ENCODE measurements around the gene YARS2. TPM values are rescaled to one million over a fixed set of nuclear protein-coding genes. Genes with fewer than 3 reads are reported as not detected.
"Not testable (repeated sequence)": the region's sequence is repeated elsewhere in the genome, so short reads cannot be mapped to it uniquely, and the experiment has no call there.

The YARS2 gene
- total RNA-seq, 1 donor from 2014 or later, result 11.8 TPM

DNA sequence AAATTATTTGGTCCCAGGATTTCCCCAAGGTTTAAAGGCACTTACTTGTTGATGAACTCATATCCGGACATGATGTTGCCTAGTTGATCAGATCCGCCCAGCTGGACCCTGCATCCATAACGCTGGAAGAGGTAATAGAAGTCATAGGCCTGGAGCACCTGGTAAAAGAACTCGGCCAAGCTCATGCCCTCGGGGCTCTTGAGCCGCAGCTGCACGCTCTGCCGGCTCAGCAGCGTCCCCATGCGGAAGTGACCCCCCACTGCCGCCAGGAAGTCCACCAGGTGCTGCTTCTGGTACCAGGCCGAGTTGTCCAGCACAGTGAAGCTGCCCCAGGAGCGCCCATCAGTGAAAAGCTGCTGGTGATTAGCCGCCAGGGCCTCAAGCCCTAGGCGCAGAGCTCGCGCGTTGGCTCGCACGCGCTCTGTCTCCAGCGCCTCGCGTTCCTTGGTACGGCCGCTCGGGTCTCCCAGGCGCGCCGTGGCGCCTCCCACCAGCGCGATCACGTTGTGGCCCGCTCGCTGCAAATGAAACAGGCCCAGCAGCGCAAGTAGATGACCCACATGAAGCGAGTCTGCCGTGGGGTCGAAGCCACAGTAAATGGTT lies 545 bp downstream of the YARS2 start:
- intact Hi-C loops (cut with micrococcal nuclease), result loop anchor here (5.0 to 10.0 kb wide), 2 partner anchors 160 to 1267 kb away; partner anchors contain the start of gene ALG10
- peak; percentile 71 for DNase-seq

DNA sequence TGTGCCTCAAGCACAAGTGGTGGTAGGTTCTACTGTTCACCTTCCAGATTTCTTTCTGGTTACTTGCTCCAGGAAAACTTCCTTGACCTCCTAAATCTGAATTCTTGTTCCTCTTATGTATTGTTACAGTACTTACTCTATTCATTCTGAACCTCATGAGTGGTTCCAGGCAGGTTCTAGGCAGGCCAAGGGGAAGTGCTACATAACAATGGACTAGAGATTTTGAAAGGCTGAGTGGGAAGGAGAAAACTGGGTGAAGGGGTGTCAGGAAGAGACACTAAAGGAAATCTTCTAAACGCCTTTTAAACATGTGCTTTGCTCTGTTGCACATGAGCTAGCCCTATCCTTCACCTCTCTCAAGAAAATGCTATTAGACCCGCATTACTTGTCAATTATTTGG lies 1.6 kb downstream of the YARS2 start:
- DNase-seq (no peak), ATAC-seq (no peak)
- intact Hi-C loops (cut with micrococcal nuclease), result loop anchor here (10.0 kb wide), 1 partner anchor 161 kb away; no protein-coding TSS in a partner anchor

More for the DNA sequence above, 545 bp downstream of the YARS2 start:
- ATAC-seq, result peak; percentile 65

DNA sequence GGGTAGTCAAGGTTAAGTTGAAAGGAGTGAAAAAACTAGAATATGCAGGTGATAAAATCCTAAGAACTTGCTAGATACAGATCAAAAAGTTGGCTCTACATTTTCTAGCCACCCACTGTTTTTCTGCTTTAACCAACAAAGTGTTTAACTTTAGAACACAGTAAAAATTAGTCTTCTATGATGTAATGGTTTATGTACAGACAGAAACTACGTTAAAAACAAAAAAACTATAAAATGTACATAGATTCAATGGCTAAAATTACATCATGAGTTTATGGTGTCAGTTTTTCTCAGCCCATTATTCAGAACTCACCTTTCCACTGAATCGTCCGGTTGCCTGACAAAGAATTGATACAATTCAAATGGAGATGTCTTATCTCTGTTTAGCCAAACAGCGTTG lies 2.1 kb downstream of the YARS2 start:
- DNase-seq (no peak), ATAC-seq (no peak)
- intact Hi-C loops (cut with micrococcal nuclease), result loop anchor here (10.0 kb wide), 1 partner anchor 161 kb away; no protein-coding TSS in a partner anchor

DNA sequence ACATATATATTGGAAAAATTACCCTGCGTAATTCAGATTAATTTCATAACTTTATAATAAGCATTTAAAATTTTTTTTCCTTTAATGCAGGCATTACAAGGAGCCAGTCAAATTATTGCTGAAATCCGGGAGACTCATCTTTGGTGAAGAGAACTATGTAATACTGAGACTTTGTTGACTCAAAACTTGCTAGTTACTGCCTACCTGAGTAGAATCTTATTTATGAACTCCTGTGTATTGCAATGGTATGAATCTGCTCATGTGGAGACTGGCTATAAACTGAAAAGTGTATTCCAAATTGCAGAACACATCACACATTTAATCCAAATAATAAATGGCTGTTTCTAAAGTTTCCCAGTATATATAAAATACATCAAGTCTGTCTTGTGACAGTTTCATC lies 12.4 kb downstream of the YARS2 start:
- ATAC-seq (no peak), DNase-seq (no peak)
- intact Hi-C loops (cut with micrococcal nuclease), result no loop called here

DNA sequence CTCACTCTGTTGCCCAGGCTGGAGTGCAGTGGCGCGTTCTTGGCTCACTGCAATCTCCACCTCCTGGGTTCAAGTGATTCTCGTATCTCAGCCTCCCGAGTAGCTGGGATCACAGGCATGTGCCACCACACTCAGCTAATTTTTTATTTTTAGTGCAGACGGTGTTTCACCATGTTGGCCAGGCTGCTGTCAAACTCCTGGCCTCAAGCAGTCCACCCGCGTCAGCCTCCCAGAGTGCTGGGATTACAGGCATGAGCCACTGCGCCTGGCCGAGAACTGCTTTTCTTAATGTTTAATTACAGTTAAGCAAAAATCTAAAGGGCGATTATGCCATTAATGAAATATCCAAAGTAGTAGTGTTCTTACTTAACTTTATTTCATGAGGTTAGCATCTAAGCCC lies 13.6 kb downstream of the YARS2 start:
- ATAC-seq (peak; percentile 38), DNase-seq (no peak)
- intact Hi-C loops (cut with micrococcal nuclease), result no loop called here

DNA sequence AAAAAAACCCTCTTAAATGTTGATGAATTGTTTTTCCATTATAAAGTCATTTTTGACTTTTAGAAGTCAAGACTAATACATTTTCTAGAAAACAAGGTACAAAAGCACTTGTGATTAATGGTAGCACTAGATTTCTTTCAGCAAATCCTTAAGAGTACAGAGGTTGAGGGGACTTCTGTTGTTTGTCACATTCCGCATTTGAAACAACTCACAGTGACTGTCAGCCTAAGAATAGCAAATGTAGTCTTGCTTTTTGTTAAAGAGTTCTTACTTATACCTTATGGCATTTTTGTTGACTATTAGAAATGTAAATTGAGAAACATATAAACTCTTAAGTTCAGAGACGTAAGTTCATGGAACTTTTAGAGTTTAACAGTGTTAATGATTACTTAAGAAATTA lies 16.4 kb downstream of the YARS2 start:
- intact Hi-C loops (cut with micrococcal nuclease), result no loop called here
- peak; percentile 55 for ATAC-seq
- DNase-seq, result no peak

DNA sequence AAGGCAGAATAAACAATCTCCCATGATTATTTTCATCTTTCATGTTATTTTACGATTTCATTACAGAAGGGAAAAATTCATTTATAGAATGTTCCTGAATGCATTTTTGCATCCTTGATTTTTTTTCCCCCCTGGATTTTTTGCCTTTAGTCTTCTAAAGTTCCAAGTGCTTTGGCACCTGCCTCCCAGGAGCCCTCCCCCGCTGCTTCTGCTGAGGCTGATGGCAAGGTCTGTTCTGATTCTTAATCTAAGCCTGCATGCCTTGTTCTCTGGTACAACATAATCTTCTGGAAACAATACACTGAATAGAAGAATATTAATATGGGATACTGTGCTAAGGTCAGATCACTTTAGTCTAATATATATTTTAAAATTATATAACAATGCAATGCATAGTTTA lies 18.0 kb downstream of the YARS2 start:
- intact Hi-C loops (cut with micrococcal nuclease), result no loop called here
- DNase-seq (no peak), ATAC-seq (peak; percentile 28)

DNA sequence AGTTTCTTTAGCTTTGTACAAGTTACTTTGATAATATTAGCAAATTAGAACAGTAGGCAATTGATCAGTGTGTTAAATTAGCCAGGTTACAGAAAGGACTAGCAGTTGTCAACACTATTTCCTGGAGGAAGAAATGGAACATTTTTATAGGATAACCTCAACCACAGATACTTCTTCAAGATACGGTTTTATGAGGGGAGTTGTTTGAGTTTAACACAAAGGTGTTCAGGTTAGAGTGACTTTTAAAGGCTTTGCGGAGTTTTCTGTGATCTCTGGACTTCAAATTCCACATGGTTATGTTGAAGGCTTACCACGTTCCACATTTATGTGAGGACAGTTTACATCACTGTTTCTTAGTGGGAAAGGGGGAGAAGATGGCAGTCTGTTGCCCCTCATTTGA lies 19.3 kb downstream of the YARS2 start:
- intact Hi-C loops (cut with micrococcal nuclease), result no loop called here
- no peak for ATAC-seq
- DNase-seq, result no peak

DNA sequence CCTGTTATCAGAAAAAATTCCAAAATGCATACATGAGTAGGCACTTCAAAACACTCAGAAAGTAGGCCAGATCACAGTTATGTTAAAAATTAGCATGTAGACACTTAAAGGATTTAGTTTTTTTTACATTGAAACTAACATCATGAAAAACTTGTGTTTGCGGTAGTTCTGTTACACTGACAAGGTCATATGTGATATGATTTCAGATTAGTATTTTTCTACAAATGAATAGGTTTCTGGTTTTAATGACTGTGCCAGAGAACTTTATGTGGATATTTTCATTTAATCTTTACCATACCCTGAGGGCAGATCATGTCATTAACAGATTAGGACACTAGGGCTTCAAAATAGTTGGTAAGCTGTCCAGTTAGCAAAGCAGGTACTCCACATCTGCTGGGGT lies 20.7 kb downstream of the YARS2 start:
- ATAC-seq (no peak), DNase-seq (no peak)
- intact Hi-C loops (cut with micrococcal nuclease), result no loop called here

DNA sequence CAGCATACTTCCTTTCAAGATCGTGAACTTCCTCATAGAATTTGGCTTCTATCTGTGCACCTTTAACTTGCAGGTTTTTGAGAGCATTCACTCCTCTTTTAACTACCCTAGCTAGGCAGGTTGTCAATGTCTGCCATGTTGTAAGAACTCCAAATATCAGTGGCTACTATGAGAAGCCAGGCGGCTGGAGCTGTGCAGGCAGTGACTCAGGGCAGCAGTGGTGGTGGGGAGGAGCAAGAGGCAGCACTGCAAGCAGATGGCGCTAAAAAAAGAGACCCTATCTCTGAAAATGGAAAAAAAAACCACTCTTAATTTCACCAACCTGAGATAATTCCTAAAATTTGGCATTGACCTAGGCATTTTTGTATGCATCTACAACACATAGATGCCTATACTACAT lies 28.5 kb downstream of the YARS2 start:
- DNase-seq, result no peak
- intact Hi-C loops (cut with micrococcal nuclease), result no loop called here
- no peak for ATAC-seq

DNA sequence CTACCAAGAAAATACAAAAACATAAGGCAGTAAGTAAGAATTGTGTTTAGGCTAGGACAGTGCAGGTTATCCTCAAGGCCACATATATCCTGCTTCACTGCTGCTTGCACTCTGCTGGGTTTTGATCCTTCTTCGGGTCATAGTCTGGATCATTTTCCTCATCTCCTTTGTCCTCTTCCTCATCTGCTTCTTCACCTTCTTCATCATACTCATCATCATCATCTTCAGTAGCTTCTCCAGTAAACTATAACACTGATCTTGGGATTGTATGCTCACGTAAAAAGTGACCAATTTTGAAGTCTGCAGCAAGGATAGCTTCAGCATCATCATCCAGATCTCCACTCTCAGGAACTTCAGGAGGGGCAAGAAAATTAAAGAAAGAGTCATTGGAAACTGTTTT lies 29.4 kb downstream of the YARS2 start:
- no peak for ATAC-seq
- intact Hi-C loops (cut with micrococcal nuclease), result no loop called here
- DNase-seq, result no peak

DNA sequence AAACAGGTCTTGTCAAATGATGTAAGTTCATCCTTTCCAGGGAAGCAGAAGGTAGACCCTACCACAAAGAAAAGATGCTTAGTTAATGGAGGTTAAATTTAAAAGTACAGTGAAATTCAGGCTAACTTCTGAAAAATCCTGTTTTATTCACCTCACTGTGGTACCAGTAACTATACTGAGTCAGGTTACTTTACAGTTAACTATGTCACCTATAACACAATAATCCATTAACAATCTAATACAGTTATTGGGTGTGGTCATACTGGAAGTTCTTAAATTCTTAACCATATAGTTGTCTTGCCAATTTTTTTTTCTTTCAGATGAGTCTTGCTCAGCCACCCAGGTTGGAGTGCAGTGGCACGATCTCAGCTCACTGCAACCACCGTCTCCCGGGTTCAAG lies 30.4 kb downstream of the YARS2 start:
- DNase-seq; intact Hi-C loops (cut with micrococcal nuclease); ATAC-seq: not testable (repeated sequence)

DNA sequence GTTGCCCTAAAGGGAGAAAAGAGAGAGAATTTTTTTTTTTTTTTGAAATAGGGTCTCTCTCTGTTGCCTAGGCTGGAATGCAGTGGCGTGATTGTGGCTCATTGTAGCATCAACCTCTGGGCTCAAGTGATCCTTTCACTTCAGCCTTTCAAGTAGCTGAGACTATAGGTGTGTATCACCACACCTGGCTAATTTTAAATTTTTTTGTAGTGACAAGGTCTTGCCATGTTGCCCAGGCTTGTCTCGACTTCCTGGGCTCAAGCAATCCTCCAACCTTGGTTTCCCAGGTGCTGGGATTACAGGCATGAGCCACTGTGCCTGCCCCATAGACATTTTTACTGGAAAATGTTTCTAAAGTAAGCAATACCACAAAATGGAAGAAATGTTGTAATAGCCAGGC lies 36.8 kb downstream of the YARS2 start:
- no peak for DNase-seq
- intact Hi-C loops (cut with micrococcal nuclease), result no loop called here
- ATAC-seq, result no peak

DNA sequence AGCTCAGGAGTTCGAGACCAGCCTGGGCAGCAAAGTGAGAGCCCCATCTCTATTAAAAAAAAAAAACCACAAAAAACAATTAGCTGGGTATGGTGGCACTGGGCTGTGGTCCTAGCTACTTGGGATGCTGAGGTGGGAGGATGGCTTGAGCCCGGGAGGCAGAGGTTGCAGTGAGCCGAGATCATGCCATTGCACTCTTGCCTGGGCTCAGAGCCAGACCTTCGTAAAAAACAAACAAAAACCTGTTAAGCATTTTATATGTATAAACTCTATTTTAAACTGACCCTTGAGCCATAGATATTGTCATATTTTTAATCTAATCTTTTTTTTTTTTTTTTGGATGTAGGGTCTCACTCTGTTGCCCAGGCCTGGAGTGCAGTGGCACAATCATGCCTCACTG lies 40.9 kb downstream of the YARS2 start:
- no peak for DNase-seq
- intact Hi-C loops (cut with micrococcal nuclease), result no loop called here
- ATAC-seq, result no peak

DNA sequence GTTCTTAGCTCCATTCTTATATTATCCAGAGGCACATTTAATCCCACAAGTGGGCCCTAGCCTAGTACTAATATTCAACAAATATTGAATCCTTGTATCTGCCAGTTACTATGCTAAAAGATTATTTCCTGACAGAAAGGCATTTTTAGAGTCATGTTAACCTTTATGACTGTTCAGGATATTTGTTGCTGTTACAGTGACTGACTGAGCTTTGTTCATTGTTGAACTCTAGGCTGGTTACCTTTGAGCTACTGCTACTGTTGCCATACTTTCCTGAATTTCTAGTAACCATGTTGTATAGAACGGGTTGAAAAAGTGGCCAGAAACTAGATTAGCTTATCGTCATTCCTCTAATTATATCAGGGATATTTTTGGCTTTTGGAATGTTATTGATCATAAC lies 46.8 kb downstream of the YARS2 start:
- ATAC-seq (no peak), DNase-seq (no peak)
- intact Hi-C loops (cut with micrococcal nuclease), result no loop called here

DNA sequence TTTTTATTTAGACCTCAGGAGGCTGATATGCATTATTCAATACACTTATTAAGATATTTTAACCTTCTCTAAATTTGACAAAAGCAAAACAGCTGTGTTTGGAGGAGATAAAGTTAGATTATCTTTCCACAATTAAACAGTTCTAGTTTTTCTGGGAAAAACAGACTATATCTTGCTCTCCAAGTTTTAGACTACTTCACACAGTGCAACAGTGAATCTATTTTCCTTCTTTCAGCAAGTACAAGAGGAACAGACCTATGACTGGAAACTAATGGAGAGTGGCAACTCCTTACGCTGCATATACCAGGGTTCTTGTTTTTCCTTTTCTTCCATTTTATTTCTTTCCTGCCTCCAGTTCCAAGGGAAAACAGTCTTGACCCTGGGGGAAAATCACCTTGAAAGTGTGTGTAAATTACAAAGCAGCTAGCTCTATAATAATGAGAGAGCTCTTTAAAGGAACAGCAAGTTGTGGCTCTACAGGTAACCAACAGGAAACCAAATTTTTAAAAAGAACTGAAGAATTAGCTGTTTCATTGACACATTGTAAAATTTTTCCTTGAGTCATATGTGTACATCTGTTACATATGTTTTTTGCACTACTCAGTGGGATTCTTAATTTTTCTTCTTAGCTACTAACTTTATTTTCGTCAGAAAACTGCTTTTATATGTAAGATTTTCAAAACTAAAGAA lies 49.2 kb downstream of the YARS2 start:
- ATAC-seq (no peak), DNase-seq (no peak)
- intact Hi-C loops (cut with micrococcal nuclease), result no loop called here

DNA sequence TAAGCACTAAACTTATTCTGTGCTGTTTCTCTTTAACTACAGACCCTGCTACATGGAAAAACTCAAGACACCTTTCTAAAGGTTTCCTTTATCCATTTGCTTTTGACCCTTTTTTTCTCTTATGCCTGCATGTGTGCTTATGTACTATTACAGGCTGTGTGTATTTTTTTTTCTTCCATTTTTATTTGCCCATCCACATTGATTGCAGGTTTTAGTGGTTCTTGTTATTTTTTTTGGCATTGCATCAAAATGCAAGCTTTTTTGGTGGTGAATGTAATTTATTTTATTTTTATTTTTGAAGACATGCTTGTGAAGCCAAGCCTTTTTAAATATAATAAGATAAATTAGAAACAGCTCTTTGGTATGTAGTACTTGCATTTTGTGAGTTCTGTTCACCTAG lies 49.9 kb downstream of the YARS2 start:
- intact Hi-C loops (cut with micrococcal nuclease), result no loop called here
- ATAC-seq (no peak), DNase-seq (no peak)

DNA sequence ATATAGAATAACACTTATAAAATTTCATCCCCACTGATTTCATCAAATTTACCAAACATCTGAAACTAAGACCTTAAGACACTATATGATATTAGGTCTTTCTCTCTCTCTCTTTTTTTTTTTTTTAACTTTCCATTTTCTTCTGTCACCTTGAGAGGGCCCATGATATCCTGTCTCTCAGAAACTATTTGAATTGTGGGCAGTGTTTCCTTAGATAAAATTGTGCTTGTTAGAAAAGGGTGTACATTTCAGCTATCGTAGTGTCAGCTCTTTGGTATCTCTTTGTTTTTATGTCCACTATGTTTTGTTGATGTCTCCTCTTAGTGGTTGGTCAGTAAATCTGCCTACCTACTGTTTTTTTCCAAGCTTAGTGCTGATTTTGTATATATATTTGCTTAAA lies 52.8 kb downstream of the YARS2 start:
- DNase-seq (no peak), ATAC-seq (no peak)
- intact Hi-C loops (cut with micrococcal nuclease), result no loop called here

DNA sequence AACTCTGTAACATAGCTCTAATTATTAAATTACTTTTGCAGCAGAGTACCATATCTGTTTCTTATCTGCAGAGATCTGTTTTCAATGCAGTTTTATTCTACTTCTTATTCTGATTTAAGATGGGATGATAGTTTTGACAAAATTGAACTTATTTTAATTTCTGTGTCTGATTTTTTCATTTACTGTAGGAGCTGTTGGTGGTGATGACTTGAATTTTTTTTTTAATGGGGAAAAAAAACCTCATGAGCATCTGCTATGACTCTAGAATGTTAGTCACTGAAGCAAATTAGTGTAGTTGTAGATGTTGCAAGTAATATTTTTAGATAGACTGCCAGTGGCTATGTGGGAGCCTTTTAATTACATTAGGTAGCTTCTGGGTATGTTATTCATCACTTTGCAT lies 53.2 kb downstream of the YARS2 start:
- intact Hi-C loops (cut with micrococcal nuclease), result no loop called here
- ATAC-seq (no peak), DNase-seq (no peak)

DNA sequence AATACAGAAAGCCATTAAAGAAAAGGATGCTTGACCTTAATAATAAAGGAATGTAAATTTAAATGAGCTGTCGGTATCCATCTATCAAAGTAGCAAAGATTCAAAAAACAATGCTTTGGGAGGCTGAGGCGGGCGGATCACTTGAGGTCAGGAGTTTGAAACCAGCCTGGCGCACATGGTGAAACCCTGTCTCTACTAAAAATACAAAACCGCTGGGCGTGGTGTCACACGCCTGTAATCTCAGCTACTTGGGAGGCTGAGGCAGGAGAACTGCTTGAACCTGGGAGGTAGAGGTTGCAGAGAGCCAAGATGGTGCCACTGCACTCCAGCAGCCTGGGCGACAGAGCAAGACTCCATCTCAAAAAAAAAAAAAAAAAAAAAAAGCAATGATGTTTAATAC lies 56.3 kb downstream of the YARS2 start:
- ATAC-seq; DNase-seq; intact Hi-C loops (cut with micrococcal nuclease): not testable (repeated sequence)

DNA sequence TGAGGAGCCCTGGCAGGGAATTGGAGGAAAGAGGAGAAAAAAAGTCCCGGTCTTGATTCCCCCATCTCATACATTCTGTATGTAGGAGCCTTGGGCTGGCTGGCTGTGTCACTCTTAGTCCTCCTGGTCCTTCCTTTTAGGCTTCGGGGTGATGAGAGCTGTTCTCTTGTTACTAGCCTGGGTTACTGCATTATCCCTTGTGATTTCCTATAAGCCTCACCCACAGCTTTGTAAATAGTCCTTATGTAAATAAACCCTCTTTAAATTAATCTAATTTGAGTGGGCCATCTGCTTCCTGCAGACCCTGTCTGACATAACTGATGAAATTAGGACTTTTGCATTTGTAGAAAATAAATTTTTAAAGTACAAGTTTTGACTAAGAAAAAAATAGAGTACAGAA lies 57.4 kb downstream of the YARS2 start:
- ATAC-seq (no peak), DNase-seq (no peak)
- intact Hi-C loops (cut with micrococcal nuclease), result no loop called here

Measured in left ventricle myocardium superior (tissue), 1 donor.